DOHH2 (cell line): ENCODE measurements around the gene GRID1.

Experiments
- H3F3A ChIP-seq: fragments of 200-600 bp; sonication (generic), shearing (Covaris generic); 2 replicates; pipeline ENCODE4 v1.6.0; 2016; ENCODE audit warnings: antibody characterized with exemption, mild to moderate bottlenecking; ENCODE audit not compliant: control insufficient read depth, insufficient read depth
- H3K27ac ChIP-seq: fragments of 200-600 bp; sonication (generic); 2 replicates; pipeline ENCODE4 v1.5.1; 2014; ENCODE audit warnings: low read depth, mild to moderate bottlenecking, low read length, moderate library complexity
- H3K27me3 ChIP-seq: fragments of 200-600 bp; sonication (generic); 2 replicates; pipeline ENCODE4 v1.6.1; 2014; ENCODE audit warnings: mild to moderate bottlenecking, low read length, mixed read lengths; ENCODE audit not compliant: control insufficient read depth
- H3K36me3 ChIP-seq: fragments of 200-600 bp; sonication (generic); 2 replicates; pipeline ENCODE4 v1.6.1; 2014; ENCODE audit warnings: mild to moderate bottlenecking, low read length, moderate library complexity, mixed read lengths; ENCODE audit not compliant: control insufficient read depth
- H3K4me1 ChIP-seq: fragments of 200-600 bp; sonication (generic); 2 replicates; pipeline ENCODE4 v1.6.1; 2014; ENCODE audit warnings: mild to moderate bottlenecking, low read length, mixed read lengths; ENCODE audit not compliant: control insufficient read depth
- H3K4me2 ChIP-seq: fragments of 200-600 bp; sonication (generic); 2 replicates; pipeline ENCODE4 v1.6.0; 2014; ENCODE audit warnings: mild to moderate bottlenecking, low read length, moderate library complexity
- H3K4me3 ChIP-seq: fragments of 200-600 bp; sonication (generic); 2 replicates; pipeline ENCODE4 v1.5.1; 2014; ENCODE audit warnings: mild to moderate bottlenecking, low read length, mixed read lengths
- H3K79me2 ChIP-seq: fragments of 200-600 bp; sonication (generic); 2 replicates; pipeline ENCODE4 v1.6.1; 2014; ENCODE audit warnings: mild to moderate bottlenecking, low read length, mixed read lengths; ENCODE audit not compliant: control insufficient read depth
- H3K9me2 ChIP-seq: fragments of 200-600 bp; sonication (generic); replicated peaks from 2 replicates; pipeline ENCODE4 v1.6.1; 2014; ENCODE audit warnings: mild to moderate bottlenecking, low read length, mixed read lengths; ENCODE audit not compliant: control insufficient read depth
- H3K9me3 ChIP-seq: fragments of 200-600 bp; sonication (generic); 2 replicates; pipeline ENCODE4 v1.6.1; 2014; ENCODE audit warnings: antibody characterized with exemption, low read length, mixed read lengths; ENCODE audit not compliant: control insufficient read depth, insufficient read depth
- H4K20me1 ChIP-seq: fragments of 200-600 bp; sonication (generic); 2 replicates; pipeline ENCODE4 v1.6.0; 2014; ENCODE audit warnings: low read depth, mild to moderate bottlenecking, antibody characterized with exemption, low read length, moderate library complexity; ENCODE audit not compliant: control insufficient read depth, insufficient read depth
- EZH2phosphoT487 ChIP-seq: fragments of 200-600 bp; sonication (generic); IDR thresholded peaks from 2 replicates; pipeline ENCODE4 v1.6.1; 2017; ENCODE audit warnings: borderline replicate concordance, mild to moderate bottlenecking, antibody characterized with exemption, low read length, moderate library complexity, mixed read lengths
- TF ChIP-seq, protein P1 (sequence below): fragments of 200-600 bp; sonication (generic); IDR thresholded peaks from one replicate; pipeline ENCODE4 v1.5.1; 2014; ENCODE audit warnings: antibody characterized with exemption, mild to moderate bottlenecking, low read depth, low read length; ENCODE audit not compliant: poor library complexity, severe bottlenecking

Gene GRID1

DNA sequence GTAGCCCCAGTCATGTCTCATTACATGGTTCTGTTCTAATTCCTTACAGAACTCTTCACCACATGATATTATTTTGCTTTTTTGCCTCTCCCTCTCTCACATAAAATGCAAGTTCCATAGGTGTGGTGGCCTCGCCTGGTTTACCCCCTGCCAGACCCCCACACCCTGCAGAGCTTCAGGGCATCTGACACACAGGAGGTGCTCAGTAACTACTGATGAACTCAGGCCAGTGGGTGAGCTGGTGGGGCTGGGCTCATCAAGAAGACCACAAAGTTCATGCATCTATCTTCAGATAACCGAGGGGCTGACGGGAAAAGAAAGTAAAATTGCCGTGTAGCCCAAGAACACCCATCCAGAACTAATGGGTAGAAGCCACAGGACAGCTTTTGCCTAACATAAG, 253.1 kb downstream of the GRID1 start:
- Histone ChIP-seq H3K4me3 (no peak overlapping the region), H3F3A (no peaks in the 10 kb centered on the region), H4K20me1 (no peaks in the 10 kb centered on the region), H3K79me2 (no peaks in the 10 kb centered on the region), H3K4me2 (no peak overlapping the region), H3K4me1 (no peaks in the 10 kb centered on the region), H3K27ac (no peak overlapping the region), H3K9me3 (no peaks in the 10 kb centered on the region), H3K9me2 (no peaks in the 10 kb centered on the region), H3K27me3 (no peaks in the 10 kb centered on the region), H3K36me3 (no peaks in the 10 kb centered on the region)
- TF ChIP-seq, protein P1, sequence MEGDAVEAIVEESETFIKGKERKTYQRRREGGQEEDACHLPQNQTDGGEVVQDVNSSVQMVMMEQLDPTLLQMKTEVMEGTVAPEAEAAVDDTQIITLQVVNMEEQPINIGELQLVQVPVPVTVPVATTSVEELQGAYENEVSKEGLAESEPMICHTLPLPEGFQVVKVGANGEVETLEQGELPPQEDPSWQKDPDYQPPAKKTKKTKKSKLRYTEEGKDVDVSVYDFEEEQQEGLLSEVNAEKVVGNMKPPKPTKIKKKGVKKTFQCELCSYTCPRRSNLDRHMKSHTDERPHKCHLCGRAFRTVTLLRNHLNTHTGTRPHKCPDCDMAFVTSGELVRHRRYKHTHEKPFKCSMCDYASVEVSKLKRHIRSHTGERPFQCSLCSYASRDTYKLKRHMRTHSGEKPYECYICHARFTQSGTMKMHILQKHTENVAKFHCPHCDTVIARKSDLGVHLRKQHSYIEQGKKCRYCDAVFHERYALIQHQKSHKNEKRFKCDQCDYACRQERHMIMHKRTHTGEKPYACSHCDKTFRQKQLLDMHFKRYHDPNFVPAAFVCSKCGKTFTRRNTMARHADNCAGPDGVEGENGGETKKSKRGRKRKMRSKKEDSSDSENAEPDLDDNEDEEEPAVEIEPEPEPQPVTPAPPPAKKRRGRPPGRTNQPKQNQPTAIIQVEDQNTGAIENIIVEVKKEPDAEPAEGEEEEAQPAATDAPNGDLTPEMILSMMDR: no peak
- TF ChIP-seq EZH2phosphoT487: no peak

DNA sequence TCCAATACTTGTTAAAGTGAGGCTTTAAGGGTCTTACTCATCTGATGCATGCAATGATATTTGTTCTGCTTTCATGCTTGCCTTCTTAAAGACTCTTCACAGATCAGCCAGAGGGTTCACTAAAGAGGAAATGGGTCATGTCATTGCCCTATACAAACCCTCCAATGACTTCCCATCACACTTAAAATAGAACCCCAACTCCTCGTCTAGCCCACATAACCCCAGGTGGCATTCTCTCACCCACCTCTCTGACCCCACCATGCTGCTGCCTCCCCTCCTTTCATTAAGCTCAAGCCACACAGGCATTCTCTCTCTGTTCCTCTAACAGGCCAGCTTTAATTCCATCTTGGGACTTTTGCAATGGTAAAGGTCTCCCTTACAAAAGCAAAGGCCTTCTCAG, 253.6 kb downstream of the GRID1 start:
- H3F3A ChIP-seq: no peaks in the 10 kb centered on the region
- H3K36me3 ChIP-seq: no peaks in the 10 kb centered on the region
- no peaks in the 10 kb centered on the region for H3K9me2 ChIP-seq
- no peaks in the 10 kb centered on the region for H3K4me1 ChIP-seq
- no peaks in the 10 kb centered on the region for H3K79me2 ChIP-seq
- no peak overlapping the region for H3K27ac ChIP-seq
- H3K4me3 ChIP-seq: no peak overlapping the region
- no peaks in the 10 kb centered on the region for H3K27me3 ChIP-seq
- no peaks in the 10 kb centered on the region for H4K20me1 ChIP-seq
- H3K9me3 ChIP-seq: no peaks in the 10 kb centered on the region
- H3K4me2 ChIP-seq: no peak overlapping the region
- TF ChIP-seq, protein P1: no peak
- TF ChIP-seq EZH2phosphoT487: no peak

DNA sequence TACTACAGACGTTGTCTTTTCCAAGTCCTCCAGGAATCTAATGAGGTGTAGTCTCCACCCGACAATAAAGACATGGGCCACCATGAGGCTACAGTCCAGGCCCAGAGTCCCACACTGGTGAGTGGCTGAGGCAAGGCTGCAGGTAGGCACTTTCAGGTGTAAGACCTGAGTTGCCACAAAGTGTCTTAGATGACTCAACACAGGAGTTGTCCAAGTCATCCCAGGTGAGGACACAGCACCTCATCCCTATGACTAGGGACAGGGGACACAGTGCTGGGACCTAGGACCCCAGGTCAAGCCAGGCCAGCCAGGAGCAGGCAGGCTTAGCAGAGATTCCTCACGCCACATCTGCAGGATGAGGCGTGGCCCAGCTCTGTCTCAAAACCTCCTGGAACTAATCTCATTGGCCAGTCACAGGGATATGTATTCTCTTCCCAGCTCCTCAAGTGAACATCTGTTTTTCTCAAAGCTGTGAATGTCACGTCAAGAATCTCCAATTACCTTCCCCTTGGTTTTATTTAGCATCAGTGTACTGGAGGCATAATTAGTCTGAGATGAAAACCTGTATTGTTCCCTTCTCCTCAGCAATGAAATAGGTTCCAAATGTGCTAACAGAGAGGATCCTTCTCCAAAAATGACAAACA, 254.6 kb downstream of the GRID1 start:
- TF ChIP-seq, protein P1: no peak
- TF ChIP-seq EZH2phosphoT487: no peak
- no peaks in the 10 kb centered on the region for H3K9me3 ChIP-seq
- no peaks in the 10 kb centered on the region for H3K79me2 ChIP-seq
- H3K27ac ChIP-seq: no peak overlapping the region
- no peaks in the 10 kb centered on the region for H3K9me2 ChIP-seq
- H4K20me1 ChIP-seq: no peaks in the 10 kb centered on the region
- H3K36me3 ChIP-seq: no peaks in the 10 kb centered on the region
- H3K4me1 ChIP-seq: no peaks in the 10 kb centered on the region
- no peak overlapping the region for H3K4me2 ChIP-seq
- no peak overlapping the region for H3K4me3 ChIP-seq
- H3F3A ChIP-seq: no peaks in the 10 kb centered on the region
- H3K27me3 ChIP-seq: no peaks in the 10 kb centered on the region
